OCI-LY7 (cell line): ENCODE results near the gene G0S2. TPM values are rescaled to one million over a fixed set of nuclear protein-coding genes. Genes with fewer than 3 reads are reported as not detected.

ENCODE experiments used
- BruUV-seq: library from RNA; stranded (reverse); fragments of 400-500 nt; replicated peaks from 2 replicates; lab custom pipeline; 2021; lab: Mats Ljungman, UMichigan
- CTCF ChIA-PET: fragments of 300-600 bp; sonication (Branson Sonifier 250); formaldehyde crosslinking; loops from one replicate; lab custom pipeline; 2022; ENCODE audit warnings: antibody characterized with exemption; ENCODE audit not compliant: unreplicated experiment; lab: Charles Lee
- POLR2A ChIA-PET: fragments of 300-600 bp; sonication (Branson Sonifier 250); formaldehyde crosslinking; loops from one replicate; lab custom pipeline; 2022; ENCODE audit warnings: antibody characterized with exemption; lab: Charles Lee
- DNase-seq: peaks from one replicate; pipeline ENCODE4 v3.0.0-alpha.2; 2015; ENCODE audit warnings: low spot score
- H2AFZ ChIP-seq: fragments of 200-600 bp; sonication (generic), shearing (Covaris generic); 2 replicates; pipeline ENCODE4 v1.6.1; 2014; ENCODE audit warnings: mild to moderate bottlenecking, antibody characterized with exemption, low read length, moderate library complexity
- H3K27ac ChIP-seq: fragments of 200-600 bp; sonication (generic); 2 replicates; pipeline ENCODE4 v1.5.1; 2014; ENCODE audit warnings: mixed run types, low read depth, mild to moderate bottlenecking, moderate library complexity, low read length, inconsistent platforms; ENCODE audit not compliant: poor library complexity, severe bottlenecking
- H3K36me3 ChIP-seq: fragments of 200-600 bp; sonication (generic); 2 replicates; pipeline ENCODE4 v1.6.1; 2014; ENCODE audit warnings: mild to moderate bottlenecking, antibody characterized with exemption, low read length, moderate library complexity, mixed read lengths; ENCODE audit not compliant: insufficient read depth
- H3K4me1 ChIP-seq: fragments of 200-600 bp; sonication (generic); 2 replicates; pipeline ENCODE4 v1.5.1; 2014; ENCODE audit warnings: mild to moderate bottlenecking, low read length; ENCODE audit not compliant: insufficient read depth, poor library complexity, severe bottlenecking
- H3K4me2 ChIP-seq: fragments of 200-600 bp; sonication (generic); 2 replicates; pipeline ENCODE4 v1.6.1; 2014; ENCODE audit warnings: mild to moderate bottlenecking, low read length
- H3K4me3 ChIP-seq: fragments of 200-600 bp; sonication (generic); 2 replicates; pipeline ENCODE4 v1.5.1; 2014; ENCODE audit warnings: mild to moderate bottlenecking, low read depth, low read length; ENCODE audit not compliant: poor library complexity, severe bottlenecking
- H3K79me2 ChIP-seq: fragments of 200-600 bp; sonication (generic); 2 replicates; pipeline ENCODE4 v1.6.1; 2016; ENCODE audit warnings: low read depth, mild to moderate bottlenecking, low read length, moderate library complexity, mixed read lengths; ENCODE audit not compliant: insufficient read depth
- H3K9me2 ChIP-seq: fragments of 200-600 bp; sonication (generic); 2 replicates; pipeline ENCODE4 v1.6.1; 2016; ENCODE audit warnings: mild to moderate bottlenecking, low read length, mixed read lengths; ENCODE audit not compliant: insufficient read depth
- H3K9me3 ChIP-seq: fragments of 200-600 bp; sonication (generic); 2 replicates; pipeline ENCODE4 v1.6.1; 2014; ENCODE audit warnings: mild to moderate bottlenecking, mixed run types, low read length, mixed read lengths
- H4K20me1 ChIP-seq: fragments of 200-600 bp; sonication (generic); 2 replicates; pipeline ENCODE4 v1.6.1; 2014; ENCODE audit warnings: mild to moderate bottlenecking, antibody characterized with exemption, low read length, moderate library complexity, mixed read lengths; ENCODE audit not compliant: insufficient read depth
- CTCF ChIP-seq: fragments of 200-600 bp; sonication (generic); conservative IDR thresholded peaks from 2 replicates; pipeline ENCODE4 v1.5.1; 2014; ENCODE audit warnings: mild to moderate bottlenecking, antibody characterized with exemption, low read length, moderate library complexity, mixed read lengths
- EZH2phosphoT487 ChIP-seq: fragments of 200-600 bp; sonication (generic); IDR thresholded peaks from 2 replicates; pipeline ENCODE4 v1.6.1; 2018; ENCODE audit warnings: low read depth, borderline replicate concordance, mild to moderate bottlenecking, mixed run types, antibody characterized with exemption, low read length, moderate library complexity, mixed read lengths
- intact Hi-C: fragments of 100-400 bp; cut with micrococcal nuclease; formaldehyde crosslinking; loops from one replicate; pipeline ENCODE4 v1.10.0; 2022; ENCODE audit not compliant: unreplicated experiment
- total RNA-seq, 2 experiments: library from RNA; depleted of rRNA in 1 of 2; stranded (reverse); fragments of >200 nt in 1 of 2; shearing (Covaris generic) in 1 of 2; gene quantifications; 2 replicates each; pipeline ENCODE4 v1.2.3, GENCODE V29; 2014 to 2022

The G0S2 gene
- total RNA-seq, 2 experiments from 2014 or later: not detected

DNA sequence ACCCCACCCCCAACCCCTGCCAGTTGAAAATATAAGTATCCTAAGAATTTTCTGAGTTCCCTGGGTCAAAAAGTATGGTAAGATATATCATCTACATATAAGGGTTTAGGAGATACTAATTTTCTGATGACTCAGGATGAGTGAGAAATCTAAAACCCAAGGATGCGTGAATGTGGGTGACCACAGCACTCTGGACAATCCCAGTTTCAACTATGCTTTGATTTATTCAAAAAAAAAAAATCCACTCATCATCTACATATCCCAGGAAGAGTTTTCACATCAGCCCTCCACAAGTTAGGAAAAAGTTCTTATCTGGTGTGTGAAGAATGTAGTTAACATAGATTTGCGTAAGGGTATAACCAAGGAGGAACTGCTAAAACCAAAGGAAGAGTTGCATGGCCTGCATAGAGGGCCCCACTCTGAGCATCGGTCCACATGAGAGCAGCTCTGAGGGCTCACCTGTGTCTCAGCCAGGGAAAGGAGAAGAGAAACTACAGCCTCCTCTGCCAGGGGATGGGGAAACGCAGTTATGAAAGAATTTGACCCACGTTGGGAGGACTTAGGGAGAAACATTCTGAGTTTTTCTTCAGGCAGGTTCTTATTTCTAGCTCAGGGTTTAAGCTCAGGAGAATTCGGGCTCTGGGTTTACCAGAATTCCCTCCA, 41.7 kb upstream of the G0S2 start:
- no peak for DNase-seq
- H3K9me3 ChIP-seq: no peaks in the 10 kb centered on the region
- no peaks in the 10 kb centered on the region for H3K9me2 ChIP-seq
- no peak for TF ChIP-seq EZH2phosphoT487
- TF ChIP-seq CTCF: no peak
- intact Hi-C loops: no loop called here
- no peaks in the 10 kb centered on the region for H3K79me2 ChIP-seq
- no peak overlapping the region for H3K4me3 ChIP-seq
- H3K4me2 ChIP-seq: no peak overlapping the region
- no peak overlapping the region for H2AFZ ChIP-seq
- H3K27ac ChIP-seq: no peak overlapping the region
- ChIA-PET POLR2A (interaction anchor here (0.7 to 0.8 kb wide), 2 partner anchors 10 to 203 kb away, joined by 3 read pairs; no protein-coding TSS in a partner anchor), CTCF (no interaction called here)
- H3K4me1 ChIP-seq: no peaks in the 10 kb centered on the region
- no TSS peak for BruUV-seq
- no peaks in the 10 kb centered on the region for H4K20me1 ChIP-seq
- H3K36me3 ChIP-seq: no peaks in the 10 kb centered on the region

GRCh38 chr1:209634005-209634737, 41.0 kb upstream of the G0S2 start:
- H3K4me3 ChIP-seq: no peak overlapping the region
- H3K9me2 ChIP-seq: no peaks in the 10 kb centered on the region
- TF ChIP-seq CTCF: no peak
- TF ChIP-seq EZH2phosphoT487: no peak
- no peak for DNase-seq
- no peaks in the 10 kb centered on the region for H3K36me3 ChIP-seq
- H3K79me2 ChIP-seq: no peaks in the 10 kb centered on the region
- H2AFZ ChIP-seq: no peak overlapping the region
- no peaks in the 10 kb centered on the region for H3K9me3 ChIP-seq
- H3K4me1 ChIP-seq: no peaks in the 10 kb centered on the region
- intact Hi-C loops: no loop called here
- ChIA-PET CTCF (no interaction called here), POLR2A (interaction anchor here (0.7 to 0.9 kb wide), 3 partner anchors 9 to 202 kb away, joined by 3 to 5 read pairs (median 3); no protein-coding TSS in a partner anchor)
- BruUV-seq: no TSS peak
- no peak overlapping the region for H3K27ac ChIP-seq
- H4K20me1 ChIP-seq: no peaks in the 10 kb centered on the region
- H3K4me2 ChIP-seq: no peak overlapping the region

DNA sequence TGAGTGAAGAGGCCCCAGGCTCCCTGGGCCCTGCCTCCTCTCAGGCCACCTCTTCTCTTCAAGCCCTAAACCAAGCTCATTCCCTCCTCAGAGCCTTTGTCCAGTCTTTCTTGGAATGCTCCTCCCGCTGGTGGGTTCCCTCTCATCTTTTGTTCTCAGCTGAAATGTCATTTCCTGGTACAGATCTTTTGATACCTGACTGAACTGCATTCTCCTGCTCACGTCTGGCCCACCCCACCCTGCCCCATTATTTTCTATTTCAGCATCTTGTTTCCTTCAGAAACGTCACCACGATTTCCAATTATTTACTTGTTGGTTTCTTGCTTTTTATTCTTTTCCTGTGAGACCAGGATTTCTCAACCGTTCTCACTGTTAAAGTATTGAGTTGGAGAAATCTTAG, 39.4 kb upstream of the G0S2 start:
- Histone ChIP-seq H3K4me1 (no peaks in the 10 kb centered on the region), H3K27ac (no peak overlapping the region), H2AFZ (no peak overlapping the region), H3K9me2 (no peaks in the 10 kb centered on the region), H3K36me3 (no peaks in the 10 kb centered on the region), H3K4me3 (no peak overlapping the region), H3K9me3 (no peaks in the 10 kb centered on the region), H4K20me1 (no peaks in the 10 kb centered on the region), H3K4me2 (no peak overlapping the region), H3K79me2 (no peaks in the 10 kb centered on the region)
- POLR2A ChIA-PET: interaction anchor here (0.7 to 1.3 kb wide), 2 partner anchors 143 to 224 kb away, joined by 3 to 4 read pairs; no protein-coding TSS in a partner anchor
- no TSS peak for BruUV-seq
- DNase-seq: no peak
- TF ChIP-seq EZH2phosphoT487 (no peak), CTCF (no peak)
- intact Hi-C loops: no loop called here
- CTCF ChIA-PET: no interaction called here
